ENCODE measurements around the gene B9D2.

GRCh38 chr19:41332000-41332399 lies 31.9 kb downstream of the B9D2 start:
- TF ChIP-seq CTCF (tag by site-specific recombination; IDR thresholded peaks at IDR 0.05) = no peak
- TF ChIP-seq ZSCAN16 (tag by site-specific recombination; IDR thresholded peaks at IDR 0.05) = no peak
- no peak for TF ChIP-seq ELK4 (IDR thresholded peaks at IDR 0.05; ENCODE audit: borderline replicate concordance, low read depth, low read length)
- no peak for TF ChIP-seq ZNF341 (tag by site-specific recombination; IDR thresholded peaks at IDR 0.05; ENCODE audit: low read depth)
- TF ChIP-seq ZBTB21 (tag by site-specific recombination; IDR thresholded peaks at IDR 0.05) = no peak
- TF ChIP-seq ZNF274 (IDR thresholded peaks at IDR 0.05; ENCODE audit: low read length) = no peak
- TF ChIP-seq ZNF274 (tag by site-specific recombination; IDR thresholded peaks at IDR 0.05; ENCODE audit: borderline replicate concordance) = no peak
- no peak for TF ChIP-seq MEIS1 (CRISPR knock-in tag; IDR thresholded peaks at IDR 0.05; ENCODE audit: borderline replicate concordance)
- TF ChIP-seq ZFP37 (tag by site-specific recombination; IDR thresholded peaks at IDR 0.05) = no peak
- TF ChIP-seq ZBTB26 (tag by site-specific recombination; optimal IDR thresholded peaks at IDR 0.05) = no peak
- TF ChIP-seq ZBTB7A (tag by site-specific recombination; IDR thresholded peaks at IDR 0.05; ENCODE audit: low read depth) = no peak
- TF ChIP-seq GLIS2 (tag by site-specific recombination; IDR thresholded peaks at IDR 0.05) = no peak
- TF ChIP-seq ZNF623 (tag by site-specific recombination; IDR thresholded peaks at IDR 0.05) = no peak
- TF ChIP-seq YY1 (tag by site-specific recombination; IDR thresholded peaks at IDR 0.05) = no peak
- no peak for TF ChIP-seq PRDM10 (tag by site-specific recombination; IDR thresholded peaks at IDR 0.05)
